Stimulated activated CD4-positive, alpha-beta T cell treated with anti-CD3 and anti-CD28 coated beads, Interleukin-15, amount 100 ng/mL, for 48 hours (primary cell): ENCODE results near the gene ACP6.
"Not testable (repeated sequence)": the region's sequence is repeated elsewhere in the genome, so short reads cannot be mapped to it uniquely, and the experiment has no call there.

Experiments
- DNase-seq, 2 donors: peaks; one replicate each; pipeline ENCODE4 v3.0.0-alpha.2; 2020; ENCODE audit warnings: low read depth in 2 of 2

Gene ACP6

GRCh38 chr1:147670319-147671001 lies at the start of gene ACP6:
Gene ACP6, minus strand, starts transcription at chr1:147670524. Its CDS starts 476 bp downstream, at chr1:147670048.
- peak; percentile 84 to 87 for DNase-seq

- DNase-seq: no peak
These were observed 49.4 kb upstream of the ACP6 start for GRCh38 chr1:147719711-147720225.

DNA sequence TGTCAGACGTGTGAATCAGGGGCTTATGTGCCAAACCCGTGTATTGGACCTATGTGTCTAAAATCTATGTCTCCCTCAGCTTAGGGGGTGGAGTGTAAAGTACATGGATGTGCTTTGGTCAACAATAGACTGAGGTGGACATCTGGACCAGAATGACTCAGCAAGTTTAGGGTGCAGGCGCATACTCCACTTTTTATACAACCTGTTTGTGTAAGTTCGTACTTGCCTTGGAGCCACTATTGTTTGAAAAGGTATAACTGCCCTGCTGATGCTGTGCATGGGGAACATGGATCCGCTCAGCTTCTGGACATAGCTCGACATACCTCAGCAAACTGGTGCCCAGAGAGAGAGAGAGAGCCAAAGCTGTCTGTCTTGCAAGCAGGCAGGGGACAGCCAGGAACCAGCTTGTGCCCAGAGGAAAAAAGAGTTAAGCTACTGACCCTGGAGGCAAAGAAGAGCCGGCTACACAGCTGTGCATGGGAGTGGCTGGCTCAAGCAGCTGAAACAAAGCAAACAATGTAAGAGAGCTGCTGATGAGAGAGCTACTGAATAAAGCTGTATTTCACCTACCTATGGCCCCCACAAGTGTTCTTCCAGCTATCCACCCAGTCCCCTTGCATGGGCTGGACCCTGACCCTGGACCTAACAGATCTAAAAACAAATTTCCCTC lies 48.8 kb upstream of the ACP6 start:
- no peak for DNase-seq

GRCh38 chr1:147717706-147718097 lies 47.4 kb upstream of the ACP6 start:
- DNase-seq: no peak

- no peak for DNase-seq
These were observed 46.9 kb upstream of the ACP6 start for GRCh38 chr1:147717051-147717705.

DNA sequence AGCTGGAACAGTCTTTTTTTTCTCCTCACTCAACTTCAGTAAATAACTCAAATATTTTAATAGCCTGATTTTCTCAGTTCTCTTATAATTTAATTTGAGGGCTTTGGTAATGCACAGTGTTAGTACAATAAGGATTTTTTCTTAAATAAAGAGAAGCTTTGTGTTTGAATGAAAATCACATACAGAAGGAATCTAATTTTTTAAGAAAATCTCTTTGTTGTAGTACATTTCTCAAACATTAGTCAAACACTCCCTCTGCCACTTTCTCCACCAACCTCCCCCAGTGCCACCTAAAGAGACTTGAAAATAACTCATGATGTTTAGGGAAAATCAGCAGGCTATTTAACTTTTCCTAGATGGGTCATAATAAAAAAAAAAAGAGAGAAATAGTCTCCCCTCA lies 42.3 kb upstream of the ACP6 start:
- DNase-seq: no peak

DNA sequence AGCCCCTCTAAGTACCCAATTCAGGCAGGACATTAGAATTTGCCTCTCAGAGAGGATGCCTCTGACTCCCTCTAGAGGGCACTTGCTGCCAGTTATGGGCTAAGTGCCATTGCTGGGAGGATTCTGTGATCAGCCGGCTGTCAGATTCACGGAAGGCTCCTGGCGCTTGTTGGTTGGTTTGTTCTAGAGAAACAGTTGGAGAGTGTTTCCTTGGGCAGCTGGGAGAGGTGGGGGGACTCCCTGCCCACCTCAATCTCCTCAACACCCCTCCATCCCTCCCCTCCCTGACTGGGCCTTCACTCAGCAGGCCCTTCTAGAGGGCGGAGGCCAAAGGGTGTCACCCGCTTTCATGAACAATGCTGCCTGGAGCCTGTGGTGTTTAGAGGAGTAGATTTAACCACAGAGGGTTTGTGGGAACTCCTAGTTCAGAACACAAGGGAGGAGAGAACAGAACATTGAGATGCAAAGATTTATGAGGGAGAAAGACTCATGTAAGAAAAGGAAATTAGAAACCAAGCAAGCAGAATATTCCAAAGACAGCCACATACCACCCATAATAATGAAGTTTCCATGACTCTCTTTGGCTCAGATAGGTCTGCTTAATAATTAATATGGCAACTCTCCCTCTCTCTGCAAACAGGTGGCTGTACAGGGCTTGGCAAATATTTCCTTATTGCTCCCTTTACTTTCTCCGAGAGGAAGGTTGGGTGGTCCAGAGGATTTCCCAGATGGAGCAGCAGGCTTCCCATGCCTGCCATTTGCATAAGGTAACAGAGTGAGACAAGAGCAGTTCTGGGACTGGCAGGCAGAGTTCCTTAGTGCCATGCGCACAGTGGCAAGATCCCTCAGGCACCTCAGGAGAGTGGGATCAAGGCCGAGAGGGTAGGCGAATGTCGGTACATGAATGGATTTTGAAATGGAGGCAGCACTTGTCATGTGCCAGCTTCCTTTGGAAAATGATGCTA lies 30.0 kb upstream of the ACP6 start:
- DNase-seq: peak; percentile 11 to 19

- DNase-seq: no peak
These were observed 29.3 kb upstream of the ACP6 start for GRCh38 chr1:147699686-147700041.

- DNase-seq: no peak
These were observed 12.9 kb upstream of the ACP6 start for GRCh38 chr1:147683163-147683763.

GRCh38 chr1:147680608-147681235 lies 10.4 kb upstream of the ACP6 start:
- DNase-seq: not testable (repeated sequence)

GRCh38 chr1:147677681-147678080 lies 7.4 kb upstream of the ACP6 start:
- DNase-seq: not testable (repeated sequence)

GRCh38 chr1:147676311-147677085 lies 6.2 kb upstream of the ACP6 start:
- DNase-seq: no peak

DNA sequence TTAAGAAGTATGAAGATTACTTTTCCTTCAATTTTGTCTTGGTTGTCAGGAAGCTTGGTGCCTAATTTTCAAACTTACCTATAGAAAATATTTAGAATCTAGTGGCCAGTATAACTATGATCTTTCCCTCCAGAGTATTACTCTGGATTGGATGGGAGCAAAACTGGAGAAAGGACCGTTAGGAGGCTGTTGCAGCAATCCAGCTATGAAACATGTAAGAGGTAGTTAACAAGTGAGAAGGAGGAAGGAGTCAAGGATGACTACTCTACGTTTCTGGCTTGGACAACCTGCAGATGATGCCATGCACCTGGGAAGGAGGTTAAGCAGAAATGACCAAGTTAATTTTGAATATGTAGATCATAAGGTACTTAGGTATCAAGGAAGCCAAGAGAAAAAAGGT lies 3.5 kb upstream of the ACP6 start:
- DNase-seq: no peak

DNA sequence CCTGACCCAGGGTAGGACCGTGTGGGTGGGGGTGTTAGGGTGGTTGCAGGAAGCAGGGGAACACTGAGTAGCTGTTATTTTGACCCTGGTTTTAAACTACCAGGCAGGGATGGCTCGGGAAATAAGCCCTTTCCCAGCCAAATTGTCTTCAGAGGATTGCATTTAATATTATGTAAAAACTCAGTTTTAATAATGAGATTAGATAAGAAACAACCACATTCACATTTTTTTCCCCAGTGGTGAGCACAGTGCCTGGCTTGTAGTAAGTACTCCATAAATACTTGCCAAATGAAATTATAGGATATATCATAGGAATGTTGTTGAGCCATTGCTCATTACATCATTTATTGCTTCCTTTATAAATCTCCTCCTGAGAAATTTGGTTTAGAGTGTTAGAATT lies 3.1 kb upstream of the ACP6 start:
- no peak for DNase-seq

DNA sequence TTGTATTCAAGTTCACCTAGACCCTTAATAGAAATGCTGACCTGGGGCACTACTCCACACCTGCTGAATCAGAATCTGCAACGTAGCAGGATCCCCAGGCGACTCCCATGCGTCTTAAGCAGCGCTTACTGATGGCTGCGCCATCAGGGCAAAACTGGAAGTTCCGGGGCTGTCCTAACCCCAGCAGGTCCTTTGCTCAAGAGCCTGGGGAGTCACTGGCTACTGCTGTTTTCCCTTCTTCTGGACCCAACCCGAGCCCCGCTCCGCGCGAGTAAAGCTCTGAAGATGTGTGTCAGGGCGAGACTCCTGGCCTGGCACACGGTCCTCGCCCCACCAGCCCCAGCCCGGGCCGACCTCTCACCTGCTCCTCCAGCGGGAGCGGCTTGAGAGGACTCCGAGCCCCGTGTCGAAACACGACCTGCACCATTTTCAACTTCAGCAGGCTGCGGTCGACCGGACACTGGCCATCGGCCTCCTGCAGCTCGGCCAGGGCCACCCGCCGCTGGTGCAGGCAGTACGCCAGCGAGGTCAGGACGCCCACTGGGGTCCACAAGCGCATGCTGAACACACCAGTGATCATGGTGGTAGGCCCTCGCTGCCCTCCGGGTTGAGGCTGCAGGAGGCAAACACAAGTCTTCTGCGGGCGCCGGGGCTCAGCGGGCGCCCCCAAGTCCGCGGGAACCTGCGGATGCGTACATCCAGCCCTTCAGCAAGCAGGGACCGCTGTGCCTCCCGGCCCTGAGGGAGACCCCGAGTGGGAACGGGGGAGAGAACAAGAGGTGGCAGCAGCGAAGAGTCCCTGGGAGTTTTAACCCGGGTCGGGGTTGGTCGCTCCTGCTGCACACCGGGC lies 630 bp downstream of the ACP6 start:
- DNase-seq: peak; percentile 6 to 25

- DNase-seq: no peak
These were observed 4.8 kb downstream of the ACP6 start for GRCh38 chr1:147665521-147665920.

DNA sequence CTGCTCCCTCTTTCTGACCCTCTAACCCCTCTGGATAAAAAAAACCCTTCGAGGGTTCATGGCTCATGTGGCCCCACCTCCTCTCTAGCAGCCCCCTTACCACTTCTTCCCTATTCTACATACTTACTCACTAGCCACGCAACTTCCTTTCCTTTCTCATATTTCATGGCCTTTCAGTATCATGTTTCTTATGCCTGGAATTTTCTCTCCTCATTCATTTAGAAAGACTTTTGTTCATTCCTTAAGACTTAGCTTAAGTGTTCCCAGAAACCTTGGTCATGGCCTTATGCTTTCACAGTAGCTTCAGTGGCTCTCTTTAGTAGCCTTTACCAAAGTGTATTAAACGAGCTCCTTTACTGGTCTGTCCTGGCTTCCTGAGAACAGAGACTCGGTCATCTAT lies 6.1 kb downstream of the ACP6 start:
- DNase-seq: no peak

DNA sequence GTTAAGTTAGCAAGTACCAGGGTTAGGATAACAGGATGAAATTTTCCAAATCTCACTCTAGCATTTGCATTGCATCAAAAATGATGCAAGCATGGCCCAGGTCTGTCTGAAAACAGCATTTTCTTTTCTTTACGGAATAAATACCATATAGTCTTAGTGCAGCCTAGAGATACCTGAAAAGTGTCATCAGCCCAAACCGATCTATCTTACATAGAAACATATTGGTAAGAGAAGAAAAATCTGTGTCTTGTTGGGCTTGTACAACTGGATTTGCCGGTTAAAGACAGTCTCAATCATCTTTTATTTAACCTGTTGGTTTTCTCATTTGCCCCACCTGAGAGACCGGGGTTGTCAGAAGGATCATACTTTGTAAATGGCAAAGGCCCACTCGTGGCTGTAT lies 15.8 kb downstream of the ACP6 start:
- no peak for DNase-seq

DNA sequence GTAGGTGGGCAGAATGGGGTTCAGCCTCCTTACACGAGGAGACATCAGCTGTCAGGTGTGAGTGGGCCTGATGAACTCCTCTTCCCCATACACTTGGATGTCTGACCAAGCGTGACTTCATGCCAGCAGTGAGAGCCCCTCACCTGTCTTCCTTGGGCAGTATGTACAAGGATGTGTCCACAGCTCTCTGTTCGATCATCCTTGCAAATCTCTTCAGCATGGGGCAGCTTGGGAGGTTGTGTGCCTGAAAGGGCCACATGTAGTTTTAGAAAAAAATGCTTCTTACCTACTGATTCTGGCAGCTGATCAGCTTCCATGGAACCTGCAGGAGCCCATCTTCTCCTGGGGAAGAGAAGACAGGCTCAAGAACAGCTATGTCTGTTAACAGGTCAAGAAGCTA lies 18.0 kb downstream of the ACP6 start:
- no peak for DNase-seq
